Endothelial cell of umbilical vein (primary cell): ENCODE measurements around the gene DENND4A.

Experiments
- EZH2 ChIP-seq: IDR thresholded peaks from 2 replicates; pipeline ENCODE4 v1.6.1; 2012; ENCODE audit warnings: borderline replicate concordance, low read depth, mild to moderate bottlenecking, moderate library complexity, low read length, inconsistent platforms; ENCODE audit not compliant: severe bottlenecking
- FOS ChIP-seq: IDR thresholded peaks from 2 replicates; pipeline ENCODE4 v1.6.1; 2011; ENCODE audit warnings: mild to moderate bottlenecking, low read length, moderate library complexity, borderline replicate concordance; ENCODE audit not compliant: insufficient read depth
- GATA2 ChIP-seq: IDR thresholded peaks from 2 replicates; pipeline ENCODE4 v1.7.0; 2011; ENCODE audit warnings: low read depth, mild to moderate bottlenecking, moderate library complexity, mixed read lengths, low read length; ENCODE audit not compliant: insufficient read length, insufficient read depth
- JUN ChIP-seq: IDR thresholded peaks from 2 replicates; pipeline ENCODE4 v1.6.1; 2011; ENCODE audit warnings: borderline replicate concordance, low read depth; ENCODE audit not compliant: insufficient read length, insufficient read depth
- MAX ChIP-seq: IDR thresholded peaks from 2 replicates; pipeline ENCODE4 v1.6.1; 2011; ENCODE audit not compliant: insufficient read depth, insufficient read length
- MYC ChIP-seq: IDR thresholded peaks from one replicate; pipeline ENCODE4 v1.6.1; 2011; ENCODE audit warnings: mild to moderate bottlenecking, low read depth, low read length
- POLR2A ChIP-seq: IDR thresholded peaks from 2 replicates; pipeline ENCODE4 v1.6.1; 2012; ENCODE audit warnings: low read depth, mild to moderate bottlenecking, control low read depth, low read length
- POLR2AphosphoS5 ChIP-seq: IDR thresholded peaks from 2 replicates; pipeline ENCODE4 v1.6.1; 2012; ENCODE audit warnings: low read depth, mild to moderate bottlenecking, control low read depth, low read length, moderate library complexity; ENCODE audit not compliant: insufficient read depth
- TF ChIP-seq, protein P1 (sequence below), 2 donors: IDR thresholded peaks; 1 replicate in 1 of 2; 2 replicates in 1 of 2; pipeline ENCODE4 v1.5.1; 2011; ENCODE audit warnings: low read length in 2 of 2, mild to moderate bottlenecking in 2 of 2, moderate library complexity in 2 of 2, control low read depth in 1 of 2, inconsistent platforms in 1 of 2, low read depth in 1 of 2; ENCODE audit not compliant: insufficient read depth in 1 of 2; ENCODE audit errors: extremely low read depth in 1 of 2

GRCh38 chr15:65771870-65772269 is 20.2 kb downstream of the DENND4A start:
- TF ChIP-seq GATA2 (no peak), POLR2A (no peak), MAX (no peak), POLR2AphosphoS5 (no peak), JUN (no peak), EZH2 (no peak), FOS (no peak), MYC (no peak)
- TF ChIP-seq, protein P1, sequence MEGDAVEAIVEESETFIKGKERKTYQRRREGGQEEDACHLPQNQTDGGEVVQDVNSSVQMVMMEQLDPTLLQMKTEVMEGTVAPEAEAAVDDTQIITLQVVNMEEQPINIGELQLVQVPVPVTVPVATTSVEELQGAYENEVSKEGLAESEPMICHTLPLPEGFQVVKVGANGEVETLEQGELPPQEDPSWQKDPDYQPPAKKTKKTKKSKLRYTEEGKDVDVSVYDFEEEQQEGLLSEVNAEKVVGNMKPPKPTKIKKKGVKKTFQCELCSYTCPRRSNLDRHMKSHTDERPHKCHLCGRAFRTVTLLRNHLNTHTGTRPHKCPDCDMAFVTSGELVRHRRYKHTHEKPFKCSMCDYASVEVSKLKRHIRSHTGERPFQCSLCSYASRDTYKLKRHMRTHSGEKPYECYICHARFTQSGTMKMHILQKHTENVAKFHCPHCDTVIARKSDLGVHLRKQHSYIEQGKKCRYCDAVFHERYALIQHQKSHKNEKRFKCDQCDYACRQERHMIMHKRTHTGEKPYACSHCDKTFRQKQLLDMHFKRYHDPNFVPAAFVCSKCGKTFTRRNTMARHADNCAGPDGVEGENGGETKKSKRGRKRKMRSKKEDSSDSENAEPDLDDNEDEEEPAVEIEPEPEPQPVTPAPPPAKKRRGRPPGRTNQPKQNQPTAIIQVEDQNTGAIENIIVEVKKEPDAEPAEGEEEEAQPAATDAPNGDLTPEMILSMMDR (IDR thresholded peaks at IDR 0.05; ENCODE audit: extremely low read depth in 1 of 2, insufficient read depth in 1 of 2, low read depth in 1 of 2, low read length in 2 of 2), result no peak
